Measurements from ENCODE around the gene APLP2. TPM values are rescaled to one million over a fixed set of nuclear protein-coding genes. Genes with fewer than 3 reads are reported as not detected.

The APLP2 gene
- total RNA-seq, 1 experiment from 2014 or later, result 345 TPM

- H3K9ac ChIP-seq (ENCODE audit: low read length), result no peak overlapping the region
- no peaks in the 10 kb centered on the region for H3K27me3 ChIP-seq (ENCODE audit: low read length)
- no peaks in the 10 kb centered on the region for H3K9me2 ChIP-seq (replicated peaks; ENCODE audit: low read length)
- intact Hi-C loops (cut with micrococcal nuclease), result no loop called here
- no peak overlapping the region for H3K4me2 ChIP-seq (ENCODE audit: low read length)
- ATAC-seq, result no peak
- H3K4me1 ChIP-seq (ENCODE audit: insufficient read depth, low read length), result no peaks in the 10 kb centered on the region
- no peak overlapping the region for H2AFZ ChIP-seq (ENCODE audit: low read length)
- H3F3A ChIP-seq (ENCODE audit: low read length, unreplicated experiment), result no peaks in the 10 kb centered on the region
- H3K79me2 ChIP-seq (ENCODE audit: low read length), result peaks cover 72% of the 10 kb centered on the region
- H3K27ac ChIP-seq (ENCODE audit: low read length), result no peak overlapping the region
- H3K36me3 ChIP-seq (ENCODE audit: low read depth, low read length), result no peaks in the 10 kb centered on the region
- DNase-seq, result no peak
- TF ChIP-seq CTCF (conservative IDR thresholded peaks at IDR 0.05; ENCODE audit: low read depth, low read length) (no peak), EZH2phosphoT487 (IDR thresholded peaks at IDR 0.05; ENCODE audit: borderline replicate concordance, low read length) (no peak), EZH2 (IDR thresholded peaks at IDR 0.05; ENCODE audit: low read length, unreplicated experiment) (no peak)
- BruUV-seq (replicated peaks), result no TSS peak
- CTCF ChIA-PET, result interaction anchor here (0.5 kb wide), 1 partner anchor 172 kb away, joined by 5 read pairs; no protein-coding TSS in a partner anchor
- H3K9me3 ChIP-seq (ENCODE audit: low read length), result no peaks in the 10 kb centered on the region
- H4K20me1 ChIP-seq (ENCODE audit: low read length), result peaks cover 28% of the 10 kb centered on the region
- POLR2A ChIA-PET (ENCODE audit: unreplicated experiment), result no interaction called here
- no peak overlapping the region for H3K4me3 ChIP-seq (ENCODE audit: low read length)
Measured at GRCh38 chr11:130095326-130095725, 25.6 kb downstream of the APLP2 start.

DNA sequence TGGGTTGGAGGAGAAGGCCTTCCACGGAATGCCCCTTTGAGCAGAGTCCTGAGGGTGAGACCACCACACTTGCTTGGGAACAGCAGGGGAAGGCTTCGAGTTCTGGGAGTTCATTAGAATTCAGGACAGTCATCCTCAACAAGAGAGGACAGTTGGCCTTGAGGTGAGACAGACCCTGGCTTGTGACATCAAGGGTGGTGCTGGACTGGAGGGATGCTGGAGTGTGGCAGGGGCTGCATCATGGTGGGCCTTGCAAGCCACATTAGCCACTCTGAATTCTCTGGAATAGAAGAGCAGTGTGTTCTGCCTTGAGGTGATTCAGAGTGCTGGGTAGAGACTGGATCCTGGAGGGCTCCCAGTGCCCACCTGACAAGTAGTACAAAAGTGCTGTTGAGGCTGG lies 26.3 kb downstream of the APLP2 start:
- Histone ChIP-seq H4K20me1 (ENCODE audit: low read length) (peaks cover 28% of the 10 kb centered on the region), H3K4me1 (ENCODE audit: insufficient read depth, low read length) (no peaks in the 10 kb centered on the region), H3K27me3 (ENCODE audit: low read length) (no peaks in the 10 kb centered on the region), H3K9me3 (ENCODE audit: low read length) (no peaks in the 10 kb centered on the region), H3K9ac (ENCODE audit: low read length) (no peak overlapping the region), H3K9me2 (replicated peaks; ENCODE audit: low read length) (no peaks in the 10 kb centered on the region), H3F3A (ENCODE audit: low read length, unreplicated experiment) (no peaks in the 10 kb centered on the region), H3K79me2 (ENCODE audit: low read length) (peaks cover 80% of the 10 kb centered on the region), H3K36me3 (ENCODE audit: low read depth, low read length) (no peaks in the 10 kb centered on the region), H2AFZ (ENCODE audit: low read length) (no peak overlapping the region), H3K4me3 (ENCODE audit: low read length) (no peak overlapping the region), H3K4me2 (ENCODE audit: low read length) (no peak overlapping the region), H3K27ac (ENCODE audit: low read length) (no peak overlapping the region)
- ChIA-PET POLR2A (ENCODE audit: unreplicated experiment) (no interaction called here), CTCF (interaction anchor here (0.5 kb wide), 1 partner anchor 173 kb away, joined by 5 read pairs; no protein-coding TSS in a partner anchor)
- ATAC-seq (no peak), DNase-seq (no peak)
- intact Hi-C loops (cut with micrococcal nuclease), result no loop called here
- TF ChIP-seq EZH2phosphoT487 (IDR thresholded peaks at IDR 0.05; ENCODE audit: borderline replicate concordance, low read length) (no peak), CTCF (conservative IDR thresholded peaks at IDR 0.05; ENCODE audit: low read depth, low read length) (no peak), EZH2 (IDR thresholded peaks at IDR 0.05; ENCODE audit: low read length, unreplicated experiment) (no peak)
- no TSS peak for BruUV-seq (replicated peaks)

GRCh38 chr11:130096823-130097222 lies 27.1 kb downstream of the APLP2 start:
- POLR2A ChIA-PET (ENCODE audit: unreplicated experiment), result no interaction called here
- no peak overlapping the region for H3K4me3 ChIP-seq (ENCODE audit: low read length)
- H3K9ac ChIP-seq (ENCODE audit: low read length), result no peak overlapping the region
- peaks cover 4% of the 10 kb centered on the region for H3F3A ChIP-seq (ENCODE audit: low read length, unreplicated experiment)
- no peaks in the 10 kb centered on the region for H3K9me3 ChIP-seq (ENCODE audit: low read length)
- no peaks in the 10 kb centered on the region for H3K9me2 ChIP-seq (replicated peaks; ENCODE audit: low read length)
- no peaks in the 10 kb centered on the region for H3K36me3 ChIP-seq (ENCODE audit: low read depth, low read length)
- DNase-seq, result no peak
- H2AFZ ChIP-seq (ENCODE audit: low read length), result no peak overlapping the region
- BruUV-seq (replicated peaks), result no TSS peak
- CTCF ChIA-PET, result no interaction called here
- peaks cover 32% of the 10 kb centered on the region for H4K20me1 ChIP-seq (ENCODE audit: low read length)
- no peaks in the 10 kb centered on the region for H3K27me3 ChIP-seq (ENCODE audit: low read length)
- peaks cover 4% of the 10 kb centered on the region for H3K4me1 ChIP-seq (ENCODE audit: insufficient read depth, low read length)
- intact Hi-C loops (cut with micrococcal nuclease), result no loop called here
- peaks cover 87% of the 10 kb centered on the region for H3K79me2 ChIP-seq (ENCODE audit: low read length)
- H3K27ac ChIP-seq (ENCODE audit: low read length), result no peak overlapping the region
- no peak overlapping the region for H3K4me2 ChIP-seq (ENCODE audit: low read length)
- no peak for TF ChIP-seq EZH2 (IDR thresholded peaks at IDR 0.05; ENCODE audit: low read length, unreplicated experiment)
- no peak for TF ChIP-seq CTCF (conservative IDR thresholded peaks at IDR 0.05; ENCODE audit: low read depth, low read length)
- TF ChIP-seq EZH2phosphoT487 (IDR thresholded peaks at IDR 0.05; ENCODE audit: borderline replicate concordance, low read length), result no peak
- ATAC-seq, result no peak; the same call in 1 of the 2 replicates
